SU-DHL-6 (cell line): Measurements from ENCODE around the gene PCDHB14.
"Not testable (repeated sequence)": the region's sequence is repeated elsewhere in the genome, so short reads cannot be mapped to it uniquely, and the experiment has no call there.

Experiments
- EZH2phosphoT487 ChIP-seq: fragments of 200-600 bp; sonication (generic), shearing (Covaris generic); conservative IDR thresholded peaks from 2 replicates; pipeline ENCODE4 v1.6.1; 2018; ENCODE audit warnings: mild to moderate bottlenecking, antibody characterized with exemption, low read length, moderate library complexity, mixed read lengths
- TF ChIP-seq, protein P1 (sequence below): fragments of 200-600 bp; sonication (generic); IDR thresholded peaks from one replicate; pipeline ENCODE4 v1.5.1; 2017; ENCODE audit warnings: antibody characterized with exemption, mild to moderate bottlenecking, low read length, moderate library complexity; ENCODE audit not compliant: insufficient read depth, poor library complexity, severe bottlenecking

DNA sequence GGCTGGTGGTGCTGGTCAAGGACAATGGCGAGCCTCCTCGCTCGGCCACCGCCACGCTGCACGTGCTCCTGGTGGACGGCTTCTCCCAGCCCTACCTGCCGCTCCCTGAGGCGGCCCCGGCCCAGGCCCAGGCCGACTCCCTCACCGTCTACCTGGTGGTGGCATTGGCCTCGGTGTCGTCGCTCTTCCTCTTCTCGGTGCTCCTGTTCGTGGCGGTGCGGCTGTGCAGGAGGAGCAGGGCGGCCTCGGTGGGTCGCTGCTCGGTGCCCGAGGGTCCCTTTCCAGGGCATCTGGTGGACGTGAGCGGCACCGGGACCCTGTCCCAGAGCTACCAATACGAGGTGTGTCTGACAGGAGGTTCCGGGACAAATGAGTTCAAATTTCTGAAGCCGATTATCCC lies 2.3 kb downstream of the PCDHB14 start:
- TF ChIP-seq, protein P1, sequence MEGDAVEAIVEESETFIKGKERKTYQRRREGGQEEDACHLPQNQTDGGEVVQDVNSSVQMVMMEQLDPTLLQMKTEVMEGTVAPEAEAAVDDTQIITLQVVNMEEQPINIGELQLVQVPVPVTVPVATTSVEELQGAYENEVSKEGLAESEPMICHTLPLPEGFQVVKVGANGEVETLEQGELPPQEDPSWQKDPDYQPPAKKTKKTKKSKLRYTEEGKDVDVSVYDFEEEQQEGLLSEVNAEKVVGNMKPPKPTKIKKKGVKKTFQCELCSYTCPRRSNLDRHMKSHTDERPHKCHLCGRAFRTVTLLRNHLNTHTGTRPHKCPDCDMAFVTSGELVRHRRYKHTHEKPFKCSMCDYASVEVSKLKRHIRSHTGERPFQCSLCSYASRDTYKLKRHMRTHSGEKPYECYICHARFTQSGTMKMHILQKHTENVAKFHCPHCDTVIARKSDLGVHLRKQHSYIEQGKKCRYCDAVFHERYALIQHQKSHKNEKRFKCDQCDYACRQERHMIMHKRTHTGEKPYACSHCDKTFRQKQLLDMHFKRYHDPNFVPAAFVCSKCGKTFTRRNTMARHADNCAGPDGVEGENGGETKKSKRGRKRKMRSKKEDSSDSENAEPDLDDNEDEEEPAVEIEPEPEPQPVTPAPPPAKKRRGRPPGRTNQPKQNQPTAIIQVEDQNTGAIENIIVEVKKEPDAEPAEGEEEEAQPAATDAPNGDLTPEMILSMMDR: not testable (repeated sequence)
- not testable (repeated sequence) for TF ChIP-seq EZH2phosphoT487
